Spleen (tissue), 11 donors: ENCODE results near the gene LRRC28. TPM values are rescaled to one million over a fixed set of nuclear protein-coding genes. Genes with fewer than 3 reads are reported as not detected.

Experiments
- DNase-seq: peaks from one replicate; pipeline ENCODE4 v3.0.0-alpha.2; 2020
- H3K27ac ChIP-seq, 8 donors: fragments of 200-600 bp; sonication (generic) in 7 of 8; 1 replicate in 4 of 8; 2 replicates in 4 of 8; pipeline versions ENCODE4 v1.5.0 to v1.8.0; 2016 to 2021; ENCODE audit warnings: inconsistent platforms in 4 of 8, mild to moderate bottlenecking in 4 of 8, moderate library complexity in 1 of 8
- H3K27me3 ChIP-seq, 7 donors: fragments of 200-600 bp; sonication (generic) in 6 of 7; replicated peaks in 1 of 7; 1 replicate in 4 of 7; 2 replicates in 3 of 7; pipeline versions ENCODE4 v1.5.0 to v1.8.0; 2016 to 2021; ENCODE audit warnings: inconsistent platforms in 3 of 7, mild to moderate bottlenecking in 1 of 7
- H3K36me3 ChIP-seq, 6 donors: fragments of 200-600 bp; sonication (generic) in 5 of 6; 1 replicate in 4 of 6; 2 replicates in 2 of 6; pipeline versions ENCODE4 v1.5.0 to v1.8.0; 2016 to 2021; ENCODE audit warnings: inconsistent platforms in 2 of 6
- H3K4me1 ChIP-seq, 6 donors: fragments of 200-600 bp; sonication (generic) in 5 of 6; 1 replicate in 3 of 6; 2 replicates in 3 of 6; pipeline versions ENCODE4 v1.5.0 to v1.8.0; 2016 to 2021; ENCODE audit warnings: inconsistent platforms in 3 of 6
- H3K4me3 ChIP-seq, 8 donors: fragments of 200-600 bp; sonication (generic) in 7 of 8; 1 replicate in 4 of 8; 2 replicates in 4 of 8; pipeline versions ENCODE4 v1.5.0 to v1.8.0; 2016 to 2021; ENCODE audit warnings: inconsistent platforms in 4 of 8, mild to moderate bottlenecking in 4 of 8, moderate library complexity in 2 of 8
- H3K9me3 ChIP-seq, 8 donors: fragments of 200-600 bp; sonication (generic) in 7 of 8; 1 replicate in 4 of 8; 2 replicates in 4 of 8; pipeline versions ENCODE4 v1.5.0 to v1.8.0; 2016 to 2021; ENCODE audit warnings: inconsistent platforms in 4 of 8
- CTCF ChIP-seq, 11 experiments: fragments of 200-600 bp in 7 of 11; fragments of 450-650 bp in 4 of 11; sonication (generic) in 4 of 11; IDR thresholded peaks in 8 of 11; conservative IDR thresholded peaks in 3 of 11; 1 replicate in 7 of 11; 2 replicates in 4 of 11; pipeline versions ENCODE4 v1.4.0 to v1.8.0; 2016 to 2021; ENCODE audit warnings: antibody characterized with exemption in 11 of 11, inconsistent platforms in 4 of 11, mild to moderate bottlenecking in 1 of 11
- POLR2A ChIP-seq, 3 donors: fragments of 450-650 bp; IDR thresholded peaks; one replicate each; pipeline ENCODE4 v1.5.1; 2017; ENCODE audit warnings: antibody characterized with exemption in 3 of 3, mild to moderate bottlenecking in 1 of 3
- POLR2AphosphoS5 ChIP-seq, 3 donors: sonication (generic); formaldehyde crosslinking; IDR thresholded peaks; one replicate each; pipeline ENCODE4 v1.5.1; 2017; ENCODE audit warnings: antibody characterized with exemption in 3 of 3
- WGBS, 5 donors: extraction: QIAGEN DNeasy Blood & Tissue Kit in 3 of 5; methylation state at CpG; one replicate each; pipeline versions ENCODE4 v1.1.5 to v1.1.7; 2013 to 2018; 5-methylcytosine and 5-hydroxymethylcytosine counted together
- intact Hi-C: fragments of 100-400 bp; cut with DNase I; formaldehyde crosslinking; loops from one replicate; pipeline ENCODE4 v1.15.0; 2023; ENCODE audit warnings: low total_unique reads
- polyA plus RNA-seq, 3 donors: library from polyadenylated mRNA; stranded (reverse); fragments of 200-250 nt; gene quantifications; one replicate each; pipeline ENCODE4 v1.2.1, GENCODE V29; 2013
- total RNA-seq, 7 donors: library from RNA; depleted of rRNA in 3 of 7; stranded (reverse); fragments of >200 nt in 3 of 7; fragmentation: NEBNext Ultra II Directional in 4 of 7; extraction: Animal tissue kit (Norgen Biotek cat#: 25700) in 4 of 7; gene quantifications; one replicate each; pipeline versions ENCODE4 v1.1.0 to v1.2.1, GENCODE V29; 2016 to 2021
- donor health status: healthy with polysubstance abuse.
- donor health status: DM: no; HTN: no; CAD: no; lungs with moderate emphysema.
- donor health status: DM: no; HTN: no; CAD: no.
- donor health status: Bipolar disorder and iron deficiency.
- donor health status: healthy.
- donor health status: DM: no; HTN: no; CAD: no.
- donor health status: DM: yes; HTN: yes; CAD: no.

LRRC28 gene
- total and polyA plus RNA-seq, 10 donors: 6.0 to 63.3 (median 24.2) TPM

GRCh38 chr15:99408236-99409096, 157.2 kb downstream of the LRRC28 start:
- Histone ChIP-seq H3K4me3 (no peak overlapping the region), H3K9me3 (no peaks in the 10 kb centered on the region), H3K4me1 (peaks cover 6 to 23% (median 12%) of the 10 kb centered on the region in 6 donors), H3K27ac (peak overlapping the region in 5 of 8 donors; percentile 5 to 37 (median 16)), H3K36me3 (no peaks in the 10 kb centered on the region), H3K27me3 (no peaks in the 10 kb centered on the region)
- no peak for DNase-seq
- TF ChIP-seq POLR2AphosphoS5 (IDR thresholded peaks at IDR 0.05) (no peak), POLR2A (IDR thresholded peaks at IDR 0.05) (no peak), CTCF (IDR thresholded peaks at IDR 0.05 in 8 of 11, conservative IDR thresholded peaks at IDR 0.05 in 3 of 11) (no peak)
- WGBS, 5 donors: 65 to 83% (median 77%) methylated on average over 12 of the region's 12 CpGs
- intact Hi-C loops: no loop called here

GRCh38 chr15:99409097-99409473, 157.8 kb downstream of the LRRC28 start:
- 18 to 45% (median 28%) methylated on average over 9 to 10 of the region's 10 CpGs for WGBS, 5 donors
- intact Hi-C loops: no loop called here
- Histone ChIP-seq H3K27me3 (no peaks in the 10 kb centered on the region), H3K4me1 (peaks cover 6 to 23% (median 12%) of the 10 kb centered on the region in 6 donors), H3K4me3 (no peak overlapping the region), H3K9me3 (no peaks in the 10 kb centered on the region), H3K36me3 (no peaks in the 10 kb centered on the region), H3K27ac (peak overlapping the region in 5 of 8 donors; percentile 5 to 37 (median 16))
- TF ChIP-seq CTCF (IDR thresholded peaks at IDR 0.05 in 8 of 11, conservative IDR thresholded peaks at IDR 0.05 in 3 of 11): peak in 10 of 11 experiments; percentile 17 to 74 (median 56)
- peak in 2 of 3 donors; percentile 54 to 55 for TF ChIP-seq POLR2AphosphoS5 (IDR thresholded peaks at IDR 0.05)
- no peak for TF ChIP-seq POLR2A (IDR thresholded peaks at IDR 0.05)
- DNase-seq: peak; percentile 83

GRCh38 chr15:99409560-99409959, 158.3 kb downstream of the LRRC28 start:
- no peak overlapping the region for H3K4me3 ChIP-seq
- no peaks in the 10 kb centered on the region for H3K36me3 ChIP-seq
- no peaks in the 10 kb centered on the region for H3K9me3 ChIP-seq
- no peak for TF ChIP-seq CTCF (IDR thresholded peaks at IDR 0.05 in 8 of 11, conservative IDR thresholded peaks at IDR 0.05 in 3 of 11)
- TF ChIP-seq POLR2A (IDR thresholded peaks at IDR 0.05): no peak
- no peak for TF ChIP-seq POLR2AphosphoS5 (IDR thresholded peaks at IDR 0.05)
- 91 to 100% (median 97%) methylated on average over 6 of the region's 6 CpGs for WGBS, 5 donors
- intact Hi-C loops: no loop called here
- H3K4me1 ChIP-seq: peaks cover 6 to 23% (median 12%) of the 10 kb centered on the region in 6 donors
- no peak for DNase-seq
- no peaks in the 10 kb centered on the region for H3K27me3 ChIP-seq
- H3K27ac ChIP-seq: peak overlapping the region in 2 of 8 donors; percentile 5 to 34

GRCh38 chr15:99410477-99410876, 159.2 kb downstream of the LRRC28 start:
- intact Hi-C loops: no loop called here
- TF ChIP-seq CTCF (IDR thresholded peaks at IDR 0.05 in 8 of 11, conservative IDR thresholded peaks at IDR 0.05 in 3 of 11) (no peak), POLR2AphosphoS5 (IDR thresholded peaks at IDR 0.05) (no peak), POLR2A (IDR thresholded peaks at IDR 0.05) (no peak)
- H3K36me3 ChIP-seq: no peaks in the 10 kb centered on the region
- WGBS, 5 donors: 88 to 94% (median 90%) methylated on average over 4 of the region's 4 CpGs
- no peaks in the 10 kb centered on the region for H3K27me3 ChIP-seq
- H3K4me1 ChIP-seq: peaks cover 6 to 23% (median 12%) of the 10 kb centered on the region in 6 donors
- no peaks in the 10 kb centered on the region for H3K9me3 ChIP-seq
- H3K27ac ChIP-seq: no peak overlapping the region
- DNase-seq: no peak
- H3K4me3 ChIP-seq: no peak overlapping the region
